ENCODE data around the gene ZNF208.
"Not testable (repeated sequence)": the region's sequence is repeated elsewhere in the genome, so short reads cannot be mapped to it uniquely, and the experiment has no call there.

The ZNF208 gene

GRCh38 chr19:21884786-21885185 is 126.0 kb downstream of the ZNF208 start:
- DNase-seq (ENCODE audit: low spot score): not testable (repeated sequence)

- no peak for DNase-seq (ENCODE audit: low spot score)
Measured at GRCh38 chr19:21883516-21883915, 127.2 kb downstream of the ZNF208 start.
